Stimulated activated CD4-positive, alpha-beta T cell treated with anti-CD3 and anti-CD28 coated beads, TNF-alpha, amount 100 ng/mL, for 1 hour (primary cell): Measurements from ENCODE around the gene LDLRAD4.
"Not testable (repeated sequence)": the region's sequence is repeated elsewhere in the genome, so short reads cannot be mapped to it uniquely, and the experiment has no call there.

Experiments used
- DNase-seq, 3 donors: peaks; one replicate each; pipeline ENCODE4 v3.0.0-alpha.2; 2020; ENCODE audit warnings: low read depth in 3 of 3, low spot score in 1 of 3

LDLRAD4 gene

DNA sequence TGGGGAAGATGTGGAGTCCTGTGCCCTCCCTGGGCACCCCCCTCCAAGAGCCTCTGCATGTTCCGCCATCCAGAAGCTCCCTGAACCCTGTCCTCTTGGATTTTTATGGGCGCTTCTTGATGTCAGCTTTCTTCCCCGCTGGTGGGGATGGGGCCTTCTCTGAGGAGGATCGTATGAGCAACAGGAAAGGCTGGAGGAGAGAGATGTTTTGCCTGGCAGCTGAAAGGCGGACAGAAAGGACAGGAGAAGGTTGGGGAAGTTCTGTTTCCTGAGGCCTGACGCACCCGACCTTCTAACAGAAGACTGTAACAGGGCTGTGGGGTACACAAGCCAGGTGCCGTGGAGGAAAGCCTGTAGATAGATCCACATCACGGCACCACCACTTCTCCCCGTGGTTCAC, 238.8 kb downstream of the LDLRAD4 start:
- no peak for DNase-seq

DNA sequence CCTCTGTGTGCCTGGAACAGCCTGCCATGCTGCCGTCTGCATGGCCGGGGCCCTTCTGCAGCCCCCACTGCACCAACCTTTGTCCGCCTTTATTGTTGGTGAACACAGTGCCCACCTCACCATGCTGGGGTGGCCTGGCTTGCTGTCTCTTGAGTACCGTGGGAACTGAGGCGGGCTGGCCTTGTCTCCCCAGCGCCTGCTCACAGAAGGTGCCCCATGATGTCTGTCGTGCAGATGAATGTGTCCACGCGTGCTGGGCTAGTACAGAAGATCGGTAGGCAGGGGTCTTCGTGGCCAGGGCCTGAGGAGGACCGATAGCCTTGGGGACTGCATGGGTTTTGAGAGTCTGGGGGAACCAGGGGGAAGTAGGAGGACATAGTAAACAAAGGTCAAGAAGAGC, 242.4 kb downstream of the LDLRAD4 start:
- DNase-seq: no peak

DNA sequence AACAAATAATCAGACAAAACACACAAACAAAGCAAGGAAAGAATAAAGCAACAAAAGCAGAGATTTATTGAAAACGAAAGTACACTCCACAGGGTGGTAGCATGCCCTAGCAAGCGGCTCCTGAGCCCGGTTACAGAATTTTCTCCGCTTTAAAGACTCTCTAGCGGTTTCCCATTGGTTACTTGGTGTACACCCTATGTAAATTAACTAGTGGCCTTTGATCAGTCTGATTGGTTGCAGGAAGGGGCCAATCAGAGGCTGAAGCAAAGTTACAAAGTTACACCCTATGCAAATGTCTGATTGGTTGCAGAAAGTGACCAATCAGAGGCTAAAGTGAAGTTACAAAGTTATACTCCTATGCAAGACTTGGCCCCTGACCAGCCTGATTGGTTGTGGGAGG, 242.9 kb downstream of the LDLRAD4 start:
- DNase-seq: no peak

DNA sequence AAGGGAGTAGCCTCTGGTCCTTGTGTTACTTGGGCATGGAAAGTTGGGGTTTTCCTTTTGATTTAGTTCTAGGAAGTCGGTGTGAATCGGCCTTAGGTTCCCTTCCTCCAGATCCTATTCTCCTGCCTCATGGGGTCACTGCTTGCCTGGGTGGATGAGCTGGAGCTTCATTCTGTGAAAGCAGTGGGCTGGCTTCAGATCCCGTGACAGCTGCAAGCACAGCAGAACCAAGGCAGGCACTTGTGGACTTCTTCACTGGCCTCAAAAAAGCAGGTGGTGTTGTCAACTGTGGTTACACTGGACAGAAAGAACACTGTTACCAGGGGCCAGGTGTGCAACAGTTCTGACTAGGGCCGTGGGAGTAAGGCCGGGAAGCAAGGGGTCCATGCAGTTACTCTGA, 243.4 kb downstream of the LDLRAD4 start:
- DNase-seq: no peak

- DNase-seq: no peak
Measured at GRCh38 chr18:13462686-13463085, 244.1 kb downstream of the LDLRAD4 start.

DNA sequence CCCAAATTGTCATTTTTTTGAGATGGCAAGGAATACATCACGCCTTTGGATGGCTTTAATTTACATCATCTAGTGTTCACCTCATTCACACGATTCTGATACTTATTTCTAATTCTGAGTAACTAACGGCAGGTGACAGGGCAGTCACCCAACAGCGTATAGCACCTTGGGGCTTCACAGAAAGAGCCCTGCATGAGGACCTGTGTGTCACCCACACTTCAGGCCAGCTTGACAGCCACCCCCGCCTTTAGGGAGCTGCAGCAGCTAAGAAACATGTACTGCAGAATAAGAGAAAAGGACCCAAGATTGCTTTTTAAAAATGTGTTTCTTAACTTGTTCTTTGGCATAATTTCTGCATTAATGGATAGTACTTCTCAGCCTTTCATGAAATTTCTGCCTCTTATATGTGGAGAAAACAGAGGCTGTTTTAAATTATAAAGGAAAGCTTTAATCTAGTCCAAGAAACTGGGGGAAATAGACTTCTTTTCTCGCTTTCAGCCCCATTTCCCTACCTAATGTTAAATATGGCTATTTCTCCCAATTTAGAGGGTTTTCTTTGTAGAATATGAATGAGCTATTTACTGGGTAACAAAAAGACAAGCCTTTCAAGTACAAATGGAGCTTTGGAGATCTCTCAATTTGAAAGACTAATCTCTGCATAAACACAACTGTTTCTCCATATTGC, 245.1 kb downstream of the LDLRAD4 start:
- no peak for DNase-seq

- DNase-seq: peak; percentile 40 to 52 (median 43)
Measured at GRCh38 chr18:13464432-13465123, 246.0 kb downstream of the LDLRAD4 start.

GRCh38 chr18:13465124-13465446, 246.5 kb downstream of the LDLRAD4 start:
- no peak for DNase-seq

GRCh38 chr18:13465476-13465875, 246.9 kb downstream of the LDLRAD4 start:
- no peak for DNase-seq

- no peak for DNase-seq
Measured at GRCh38 chr18:13470516-13471197, 252.1 kb downstream of the LDLRAD4 start.

DNA sequence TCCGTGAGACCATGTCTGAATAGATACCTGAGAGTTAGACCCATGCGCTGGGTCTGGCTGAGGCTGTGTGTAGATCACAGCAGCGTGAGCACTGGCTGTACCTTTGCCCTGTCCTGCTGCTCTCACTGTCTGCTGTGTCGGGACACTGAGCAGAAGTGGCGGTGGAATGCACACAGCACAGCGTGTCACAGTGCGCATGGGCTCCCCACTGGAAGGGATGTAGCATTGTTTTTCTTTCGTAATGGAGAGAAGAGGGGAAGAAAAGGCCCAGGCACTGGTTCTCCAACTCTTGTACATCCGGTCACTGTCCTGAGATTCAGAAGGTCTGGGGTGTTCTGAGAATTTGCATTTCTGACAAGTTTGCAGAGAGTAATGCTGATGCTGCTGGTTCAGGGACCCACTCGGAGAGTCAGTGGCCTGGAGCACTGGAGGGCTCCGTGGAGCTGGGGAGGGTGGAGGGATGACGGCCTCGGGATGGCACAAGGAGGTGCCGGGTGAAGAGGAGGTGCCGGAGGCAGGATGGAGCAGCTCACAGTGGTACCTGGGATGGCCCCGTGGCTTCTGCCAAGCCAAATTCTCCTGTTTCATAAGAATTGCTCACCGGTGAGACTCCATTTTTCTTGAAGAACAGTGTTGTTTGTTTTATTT, 252.8 kb downstream of the LDLRAD4 start:
- no peak for DNase-seq

DNA sequence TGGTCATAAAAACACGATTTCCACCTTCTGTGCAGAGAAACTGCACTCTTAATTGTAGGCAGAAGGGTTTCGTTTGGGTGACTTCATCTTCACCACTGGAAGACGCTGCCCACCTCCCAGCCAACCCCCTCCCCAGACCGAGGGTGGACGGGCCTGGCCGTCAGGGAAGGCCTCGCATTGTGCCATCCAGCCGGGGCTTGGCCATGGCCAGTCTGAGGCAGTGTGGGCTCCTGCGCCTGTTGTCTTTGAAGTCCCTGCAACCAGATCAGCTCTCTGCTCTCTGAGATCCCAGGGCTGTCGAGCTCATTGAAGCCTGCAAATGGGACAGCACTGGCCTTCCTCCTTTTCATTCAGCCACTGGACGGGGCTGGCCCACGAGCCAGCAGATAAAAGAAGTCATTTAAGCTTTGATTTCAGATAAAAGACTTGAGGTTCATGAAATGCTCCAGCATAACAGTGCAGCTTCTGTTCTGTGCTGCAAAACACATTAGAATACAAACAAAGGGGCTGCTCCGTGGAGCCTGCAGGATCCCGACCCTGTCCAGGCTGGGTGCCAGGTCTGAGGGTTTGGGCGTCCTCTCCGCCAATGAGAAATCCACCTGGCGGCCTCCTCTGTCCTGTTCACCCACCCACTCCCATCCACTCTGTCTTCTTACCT, 253.5 kb downstream of the LDLRAD4 start:
- DNase-seq: no peak

- no peak for DNase-seq
Measured at GRCh38 chr18:13473751-13474150, 255.2 kb downstream of the LDLRAD4 start.

- no peak for DNase-seq
Measured at GRCh38 chr18:13474336-13474735, 255.8 kb downstream of the LDLRAD4 start.

GRCh38 chr18:13474907-13475545, 256.5 kb downstream of the LDLRAD4 start:
- DNase-seq: no peak

DNA sequence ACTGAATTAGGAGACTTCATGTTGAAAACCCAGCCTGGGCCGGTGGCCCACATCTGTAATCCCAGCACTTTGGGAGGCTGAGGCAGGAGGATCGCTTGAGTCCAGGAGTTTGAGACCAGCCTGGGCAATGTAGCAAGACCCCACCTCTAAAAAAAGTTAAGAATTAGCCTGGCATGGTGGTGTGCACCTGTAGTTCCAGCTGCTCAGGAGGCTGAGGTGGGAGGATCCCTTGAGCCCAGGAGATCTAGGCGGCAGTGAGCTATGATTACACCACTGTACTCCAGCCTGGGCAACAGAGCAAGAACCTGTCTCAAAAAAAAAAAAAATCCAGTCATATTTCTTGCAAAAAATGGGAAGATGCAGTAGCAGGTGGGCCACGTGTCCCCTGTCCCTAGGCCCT, 257.8 kb downstream of the LDLRAD4 start:
- DNase-seq: not testable (repeated sequence)

GRCh38 chr18:13477147-13477683, 258.7 kb downstream of the LDLRAD4 start:
- no peak for DNase-seq

DNA sequence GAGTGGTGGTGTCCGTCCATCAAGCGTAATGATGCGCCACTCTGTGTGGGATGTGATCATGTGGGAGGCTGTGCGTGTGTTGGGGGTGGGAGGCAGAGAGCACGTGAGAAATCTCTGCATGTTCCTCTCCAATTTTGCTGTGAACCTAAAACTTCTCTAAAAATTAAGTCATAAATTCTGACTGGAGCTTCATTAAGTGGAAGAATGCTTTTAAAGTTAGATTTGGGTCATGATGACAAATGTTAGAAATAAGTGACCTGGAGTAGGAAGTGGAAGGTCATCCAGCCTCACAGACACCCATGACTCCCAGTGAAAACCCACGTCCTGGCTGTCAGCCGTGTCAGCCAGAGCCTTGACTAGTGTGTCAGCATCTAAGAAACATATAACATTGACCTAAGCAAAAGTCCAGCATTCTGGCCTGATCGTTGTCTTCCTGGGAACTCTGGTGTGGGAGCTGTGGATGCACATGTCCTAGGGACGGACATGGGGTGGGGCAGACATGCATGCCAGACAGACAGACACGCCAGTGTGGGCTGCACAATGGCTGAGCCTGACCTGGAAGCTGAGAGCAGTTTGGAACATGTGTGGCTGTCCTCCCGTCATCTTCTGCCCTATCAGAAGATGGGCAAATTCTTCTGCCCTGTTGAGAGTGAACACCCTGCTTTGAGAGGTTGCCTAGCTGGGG, 262.2 kb downstream of the LDLRAD4 start:
- no peak for DNase-seq

GRCh38 chr18:13481331-13481730, 262.8 kb downstream of the LDLRAD4 start:
- no peak for DNase-seq
